HepG2 (cell line): ENCODE results near the gene RAB42. TPM values are rescaled to one million over a fixed set of nuclear protein-coding genes. Genes with fewer than 3 reads are reported as not detected.

ENCODE experiments used
- E2F2 ChIP-seq: sonication (generic); formaldehyde crosslinking; IDR thresholded peaks from 2 replicates; pipeline ENCODE4 v1.4.0; 2020; ENCODE audit warnings: missing genetic modification reagents, borderline replicate concordance
- FOXK2 ChIP-seq: fragments of 450-650 bp; IDR thresholded peaks from 2 replicates; pipeline ENCODE4 v1.6.1; 2016
- HDAC6 ChIP-seq: fragments of 200-600 bp; sonication (generic); IDR thresholded peaks from 2 replicates; pipeline ENCODE4 v1.7.0; 2017; ENCODE audit warnings: mild to moderate bottlenecking, antibody characterized with exemption, low read length, low read depth
- NFKB2 ChIP-seq: sonication (generic); formaldehyde crosslinking; IDR thresholded peaks from 2 replicates; pipeline ENCODE4 v1.4.0; 2020; ENCODE audit warnings: missing genetic modification reagents, borderline replicate concordance
- NR3C1 ChIP-seq: sonication (generic); formaldehyde crosslinking; IDR thresholded peaks from 2 replicates; pipeline ENCODE4 v1.4.0; 2020; ENCODE audit warnings: missing genetic modification reagents
- PRDM4 ChIP-seq: sonication (generic); formaldehyde crosslinking; IDR thresholded peaks from 2 replicates; pipeline ENCODE4 v1.9.0; 2021; ENCODE audit warnings: missing genetic modification reagents, borderline replicate concordance
- RARG ChIP-seq: sonication (generic); formaldehyde crosslinking; IDR thresholded peaks from 2 replicates; pipeline ENCODE4 v1.4.0; 2020; ENCODE audit warnings: low read depth, mild to moderate bottlenecking, missing genetic modification reagents
- RBFOX2 ChIP-seq: fragments of 200-400 bp; formaldehyde crosslinking; IDR thresholded peaks from 2 replicates; pipeline ENCODE4 v1.6.1; 2017; ENCODE audit warnings: low read depth, mild to moderate bottlenecking, low read length
- SAP130 ChIP-seq: IDR thresholded peaks from 2 replicates; pipeline ENCODE4 v1.6.1; 2016; ENCODE audit warnings: low read depth
- TRIM22 ChIP-seq: fragments of 450-650 bp; IDR thresholded peaks from 2 replicates; pipeline ENCODE4 v1.6.1; 2017
- ZBTB14 ChIP-seq: sonication (generic); formaldehyde crosslinking; IDR thresholded peaks from 2 replicates; pipeline ENCODE4 v1.4.0; 2020; ENCODE audit warnings: missing genetic modification reagents
- ZBTB21 ChIP-seq: sonication (generic); formaldehyde crosslinking; IDR thresholded peaks from 2 replicates; pipeline ENCODE4 v1.4.0; 2020; ENCODE audit warnings: missing genetic modification reagents
- ZEB1 ChIP-seq: IDR thresholded peaks from 2 replicates; pipeline ENCODE4 v1.6.1; 2012; ENCODE audit warnings: mild to moderate bottlenecking, low read depth, inconsistent platforms; ENCODE audit not compliant: insufficient replicate concordance
- ZFP37 ChIP-seq: sonication (generic); formaldehyde crosslinking; IDR thresholded peaks from 2 replicates; pipeline ENCODE4 v1.4.0; 2020; ENCODE audit warnings: missing genetic modification reagents, borderline replicate concordance
- ZNF34 ChIP-seq: sonication (generic); formaldehyde crosslinking; IDR thresholded peaks from 2 replicates; pipeline ENCODE4 v1.4.0; 2020; ENCODE audit warnings: mild to moderate bottlenecking, missing genetic modification reagents, borderline replicate concordance
- ZNF512B ChIP-seq: sonication (generic); formaldehyde crosslinking; IDR thresholded peaks from 2 replicates; pipeline ENCODE4 v1.5.1; 2020; ENCODE audit warnings: missing genetic modification reagents, mild to moderate bottlenecking, borderline replicate concordance
- ZNF691 ChIP-seq: sonication (generic); formaldehyde crosslinking; IDR thresholded peaks from 2 replicates; pipeline ENCODE4 v1.4.0; 2020; ENCODE audit warnings: missing genetic modification reagents, low read depth, mild to moderate bottlenecking, borderline replicate concordance
- polyA plus RNA-seq, 8 experiments: library from polyadenylated mRNA; depleted of rRNA in 3 of 8; stranded (reverse) in 7 of 8; unstranded in 1 of 8; fragments of >200 nt; fragmentation: Illumina TruSeq in 4 of 8; extraction: Trizol in 4 of 8; gene quantifications; 2 replicates each; pipeline versions ENCODE4 v1.2.1 to v1.2.3, GENCODE V29; 2011 to 2016; ENCODE audit warnings: low read depth in 4 of 8, missing spikeins in 1 of 8, mixed read lengths in 1 of 8; ENCODE audit not compliant: insufficient read depth in 1 of 8
- total RNA-seq, 5 experiments: library from RNA; depleted of rRNA; stranded (reverse); fragments of >200 nt; fragmentation: Illumina TruSeq; extraction: Trizol; gene quantifications; 2 replicates each; pipeline ENCODE4 v1.2.3, GENCODE V29; 2016; ENCODE audit warnings: low read depth in 1 of 5

The RAB42 gene
- total and polyA plus RNA-seq, 2 of the 13 experiments (the other 11 are each of a cell fraction or from before 2014, with no cell fraction given): 10.4 to 166 TPM

- TF ChIP-seq ZNF691 (CRISPR knock-in tag) (0 out of 2 replicates have a peak, but pooled peaks have one; percentile 54), PRDM4 (peak; percentile 42; the same call in 1 of the 2 replicates), NR3C1 (no peak), ZNF512B (CRISPR knock-in tag) (no peak), E2F2 (CRISPR knock-in tag) (peak; percentile 94; the same call in 1 of the 2 replicates), RARG (CRISPR knock-in tag) (peak; percentile 66; the same call in 1 of the 2 replicates), ZBTB21 (CRISPR knock-in tag) (peak; percentile 46; the same call in 1 of the 2 replicates), ZNF34 (CRISPR knock-in tag) (peak; percentile 30; the same call in 1 of the 2 replicates), SAP130 (CRISPR knock-in tag) (peak; percentile 88), NFKB2 (CRISPR knock-in tag) (peak; percentile 83; the same call in 1 of the 2 replicates), TRIM22 (no peak), FOXK2 (no peak), ZFP37 (CRISPR knock-in tag) (no peak), ZBTB14 (CRISPR knock-in tag) (peak; percentile 86), RBFOX2 (peak; percentile 100), ZEB1 (peak; percentile 61), HDAC6 (peak; percentile 72; the same call in 1 of the 2 replicates)
Measured at GRCh38 chr1:28581531-28582247, 10.4 kb upstream of the RAB42 start (continued).
